GM12872 (cell line): Measurements from ENCODE around the gene KDM4B.

ENCODE experiments used
- TF ChIP-seq, protein P1 (sequence below): IDR thresholded peaks from 3 replicates; pipeline ENCODE4 v1.5.1; 2011; ENCODE audit warnings: low read depth, mild to moderate bottlenecking, low read length, moderate library complexity; ENCODE audit not compliant: insufficient read depth

The KDM4B gene

GRCh38 chr19:5154799-5155426, 186.0 kb downstream of the KDM4B start:
- TF ChIP-seq, protein P1, sequence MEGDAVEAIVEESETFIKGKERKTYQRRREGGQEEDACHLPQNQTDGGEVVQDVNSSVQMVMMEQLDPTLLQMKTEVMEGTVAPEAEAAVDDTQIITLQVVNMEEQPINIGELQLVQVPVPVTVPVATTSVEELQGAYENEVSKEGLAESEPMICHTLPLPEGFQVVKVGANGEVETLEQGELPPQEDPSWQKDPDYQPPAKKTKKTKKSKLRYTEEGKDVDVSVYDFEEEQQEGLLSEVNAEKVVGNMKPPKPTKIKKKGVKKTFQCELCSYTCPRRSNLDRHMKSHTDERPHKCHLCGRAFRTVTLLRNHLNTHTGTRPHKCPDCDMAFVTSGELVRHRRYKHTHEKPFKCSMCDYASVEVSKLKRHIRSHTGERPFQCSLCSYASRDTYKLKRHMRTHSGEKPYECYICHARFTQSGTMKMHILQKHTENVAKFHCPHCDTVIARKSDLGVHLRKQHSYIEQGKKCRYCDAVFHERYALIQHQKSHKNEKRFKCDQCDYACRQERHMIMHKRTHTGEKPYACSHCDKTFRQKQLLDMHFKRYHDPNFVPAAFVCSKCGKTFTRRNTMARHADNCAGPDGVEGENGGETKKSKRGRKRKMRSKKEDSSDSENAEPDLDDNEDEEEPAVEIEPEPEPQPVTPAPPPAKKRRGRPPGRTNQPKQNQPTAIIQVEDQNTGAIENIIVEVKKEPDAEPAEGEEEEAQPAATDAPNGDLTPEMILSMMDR: no peak

DNA sequence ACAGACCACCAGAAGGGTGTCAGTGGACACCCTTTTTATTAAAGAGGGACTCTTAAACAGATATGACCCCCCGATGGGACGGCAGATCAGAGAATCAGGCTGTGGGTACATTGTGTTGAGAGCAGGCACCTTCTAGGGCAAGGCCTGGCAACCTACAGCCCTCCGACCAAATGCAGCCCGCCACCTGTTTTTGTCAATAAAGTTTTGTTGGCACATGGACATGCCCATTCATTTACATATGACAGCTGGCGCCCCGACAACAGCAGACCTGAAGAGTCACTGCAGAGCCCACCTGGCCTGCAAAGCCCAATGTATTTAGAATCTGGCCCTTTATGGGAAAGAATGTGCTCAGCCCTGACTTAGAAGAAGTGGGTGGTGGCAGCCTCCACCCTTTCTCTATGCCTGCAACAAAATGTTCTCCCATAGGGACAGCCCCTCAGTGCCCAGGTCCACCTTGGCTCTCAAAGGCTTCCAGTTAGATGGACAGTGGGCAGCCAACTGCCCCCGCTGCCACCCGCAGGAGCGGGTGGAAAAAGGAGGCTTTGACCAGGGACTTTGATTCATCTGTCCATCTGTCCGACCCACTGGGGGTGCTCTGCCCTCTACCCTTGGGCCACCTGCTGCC, 186.8 kb downstream of the KDM4B start:
- TF ChIP-seq, protein P1: no peak

- TF ChIP-seq, protein P1: no peak
These were observed 187.5 kb downstream of the KDM4B start for GRCh38 chr19:5156231-5156986.

GRCh38 chr19:5157186-5157585, 188.3 kb downstream of the KDM4B start:
- TF ChIP-seq, protein P1: no peak

DNA sequence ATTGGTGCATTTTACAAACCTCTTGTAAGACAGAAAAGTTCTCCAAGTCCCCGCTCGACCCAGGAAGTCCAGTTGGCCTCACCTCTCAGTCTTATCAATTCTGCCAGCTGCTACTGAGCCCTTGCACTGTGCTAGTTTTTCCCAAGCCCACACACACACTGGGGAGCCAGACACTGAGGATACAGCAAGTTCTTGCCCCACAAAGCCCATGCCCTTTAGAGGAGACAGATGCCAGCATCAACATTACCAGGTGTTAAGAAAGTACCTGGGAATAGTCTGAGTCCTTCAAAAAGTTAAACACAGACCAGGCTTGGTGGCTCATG, 196.7 kb downstream of the KDM4B start:
- TF ChIP-seq, protein P1: no peak

- TF ChIP-seq, protein P1: no peak
These were observed 197.3 kb downstream of the KDM4B start for GRCh38 chr19:5166262-5166661.

DNA sequence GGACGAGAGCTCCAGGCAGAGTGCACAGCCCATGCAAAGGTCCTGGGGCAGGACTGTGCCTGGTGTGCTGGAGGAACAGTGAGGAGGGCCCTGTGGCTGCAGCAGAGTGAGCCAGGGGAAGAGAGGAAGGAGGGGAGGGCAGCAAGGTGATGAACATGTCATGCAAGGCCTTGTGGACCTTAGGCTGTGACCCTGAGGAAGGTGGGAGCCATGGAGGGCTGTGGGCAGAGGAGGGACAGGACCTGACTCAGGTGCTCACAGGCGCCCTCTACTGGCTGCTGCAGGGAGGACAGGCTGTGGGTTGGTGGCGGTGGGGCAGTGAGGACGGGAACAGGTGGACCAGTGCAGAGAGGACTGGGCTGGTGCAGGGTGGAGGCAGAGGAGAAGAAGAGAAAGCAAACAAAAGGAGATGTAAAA, 201.4 kb downstream of the KDM4B start:
- TF ChIP-seq, protein P1: peak; percentile 90
